Measurements from ENCODE around the gene PRKACB.
"Not testable (repeated sequence)": the region's sequence is repeated elsewhere in the genome, so short reads cannot be mapped to it uniquely, and the experiment has no call there.

GRCh38 chr1:84232676-84233075 lies 88.6 kb downstream of the PRKACB start:
- TF ChIP-seq, protein P1, sequence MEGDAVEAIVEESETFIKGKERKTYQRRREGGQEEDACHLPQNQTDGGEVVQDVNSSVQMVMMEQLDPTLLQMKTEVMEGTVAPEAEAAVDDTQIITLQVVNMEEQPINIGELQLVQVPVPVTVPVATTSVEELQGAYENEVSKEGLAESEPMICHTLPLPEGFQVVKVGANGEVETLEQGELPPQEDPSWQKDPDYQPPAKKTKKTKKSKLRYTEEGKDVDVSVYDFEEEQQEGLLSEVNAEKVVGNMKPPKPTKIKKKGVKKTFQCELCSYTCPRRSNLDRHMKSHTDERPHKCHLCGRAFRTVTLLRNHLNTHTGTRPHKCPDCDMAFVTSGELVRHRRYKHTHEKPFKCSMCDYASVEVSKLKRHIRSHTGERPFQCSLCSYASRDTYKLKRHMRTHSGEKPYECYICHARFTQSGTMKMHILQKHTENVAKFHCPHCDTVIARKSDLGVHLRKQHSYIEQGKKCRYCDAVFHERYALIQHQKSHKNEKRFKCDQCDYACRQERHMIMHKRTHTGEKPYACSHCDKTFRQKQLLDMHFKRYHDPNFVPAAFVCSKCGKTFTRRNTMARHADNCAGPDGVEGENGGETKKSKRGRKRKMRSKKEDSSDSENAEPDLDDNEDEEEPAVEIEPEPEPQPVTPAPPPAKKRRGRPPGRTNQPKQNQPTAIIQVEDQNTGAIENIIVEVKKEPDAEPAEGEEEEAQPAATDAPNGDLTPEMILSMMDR (IDR thresholded peaks at IDR 0.05; ENCODE audit: insufficient read depth, low read depth, low read length), result not testable (repeated sequence)
- TF ChIP-seq EZH2 (IDR thresholded peaks at IDR 0.05; ENCODE audit: insufficient read depth, low read length), result not testable (repeated sequence)
